ENCODE results near the gene ART4.

GRCh38 chr12:14846876-14847580, 3.7 kb upstream of the ART4 start:
- no peak for TF ChIP-seq EZH2 (IDR thresholded peaks at IDR 0.05; ENCODE audit: borderline replicate concordance, low read length)
- no peak for TF ChIP-seq CTCF (IDR thresholded peaks at IDR 0.05; ENCODE audit: low read length)
